Measurements from ENCODE around the gene CACHD1.

Gene CACHD1

GRCh38 chr1:64472805-64473204, 2.9 kb downstream of the CACHD1 start:
- DNase-seq (ENCODE audit: low read depth, low spot score), result no peak

- DNase-seq (ENCODE audit: low read depth, low spot score), result no peak
These were observed 3.4 kb downstream of the CACHD1 start for GRCh38 chr1:64473367-64473766.

- no peak for DNase-seq (ENCODE audit: low read depth, low spot score)
These were observed 4.2 kb downstream of the CACHD1 start for GRCh38 chr1:64474133-64474532.

GRCh38 chr1:64474665-64475439, 4.9 kb downstream of the CACHD1 start:
- DNase-seq (ENCODE audit: low read depth, low spot score), result no peak

- DNase-seq (ENCODE audit: low read depth, low spot score), result no peak
These were observed 6.5 kb downstream of the CACHD1 start for GRCh38 chr1:64476251-64476952.

DNA sequence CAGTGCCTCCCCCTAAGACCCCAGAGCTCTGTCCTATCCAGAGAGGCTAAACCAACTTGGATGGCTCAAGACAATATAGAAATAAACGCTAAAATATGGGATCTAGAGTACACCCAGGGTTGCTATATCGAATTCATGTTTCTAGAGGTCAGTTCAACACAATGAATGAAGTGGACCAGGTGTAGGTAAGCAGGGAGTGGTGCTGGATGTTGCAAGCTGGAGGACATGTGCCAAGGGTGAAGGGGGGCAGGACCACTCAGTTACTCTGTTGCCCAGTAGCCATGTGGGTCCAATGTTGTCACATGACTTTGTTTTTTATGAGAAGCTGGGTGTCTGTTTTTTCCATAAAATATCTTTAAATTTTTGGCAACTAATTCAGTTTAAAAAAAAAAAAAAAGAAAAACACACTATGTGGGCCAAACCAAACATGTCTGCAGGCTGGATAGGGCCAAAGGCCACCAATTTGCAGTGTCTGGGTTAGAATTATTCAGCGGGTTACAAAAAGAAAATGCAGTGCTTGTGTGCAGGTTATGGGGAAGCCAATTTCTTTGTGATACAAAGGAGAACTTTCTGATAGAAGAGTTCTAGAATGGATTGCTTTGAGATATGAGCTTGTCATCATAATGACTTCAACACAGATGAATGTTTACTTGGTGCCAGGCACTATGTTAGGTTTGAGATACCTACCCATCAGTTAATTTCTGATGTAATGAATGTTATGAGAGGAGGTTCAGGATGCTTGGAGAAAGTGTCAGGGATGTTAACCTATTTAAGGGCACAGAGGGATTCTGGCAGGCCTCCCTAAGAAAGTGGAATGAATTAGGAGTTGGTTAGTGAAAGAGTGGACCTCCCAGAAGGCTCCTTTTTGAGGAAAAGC, 8.9 kb downstream of the CACHD1 start:
- no peak for DNase-seq (ENCODE audit: low read depth, low spot score)

- DNase-seq (ENCODE audit: low read depth, low spot score), result no peak
These were observed 9.9 kb downstream of the CACHD1 start for GRCh38 chr1:64479874-64480273.

GRCh38 chr1:64480999-64481772, 11.3 kb downstream of the CACHD1 start:
- DNase-seq (ENCODE audit: low read depth, low spot score), result no peak

DNA sequence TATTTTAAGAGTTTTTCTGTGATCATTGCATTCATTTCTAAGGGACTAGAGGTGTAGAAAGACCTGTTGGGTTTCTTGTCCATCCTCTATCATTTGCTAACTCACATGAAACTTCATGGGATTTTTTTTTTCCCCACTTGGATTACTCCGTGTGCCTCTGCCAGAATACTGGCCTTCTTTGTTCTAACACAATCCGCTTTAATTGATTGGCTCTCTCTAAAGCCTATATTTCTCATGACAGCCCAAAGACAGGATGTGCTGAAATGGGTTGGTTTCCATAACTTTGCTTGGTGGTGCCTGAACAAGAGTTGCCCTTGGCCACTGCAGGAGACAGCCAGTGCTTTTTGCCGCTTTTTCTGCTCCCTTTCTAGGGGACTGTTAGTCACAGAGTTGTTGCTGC, 12.2 kb downstream of the CACHD1 start:
- no peak for DNase-seq (ENCODE audit: low read depth, low spot score)

DNA sequence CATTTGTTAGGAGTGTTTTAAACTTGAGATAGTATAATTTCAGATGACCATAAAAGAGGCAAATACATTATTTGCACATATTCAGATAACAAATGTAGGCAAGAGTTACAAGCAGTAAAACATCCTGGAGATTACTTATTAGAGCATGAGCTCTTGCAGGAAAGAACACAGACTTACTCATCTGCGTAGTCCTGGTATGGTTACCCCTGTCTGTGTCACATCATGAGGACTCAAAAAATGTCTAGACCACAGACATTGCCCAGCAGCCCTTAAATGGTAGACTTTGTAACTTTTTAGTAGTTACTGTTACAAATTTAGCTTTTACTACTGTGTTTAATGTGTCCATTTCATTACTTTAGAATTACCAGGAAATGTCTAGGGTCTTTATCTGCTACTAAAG, 12.8 kb downstream of the CACHD1 start:
- no peak for DNase-seq (ENCODE audit: low read depth, low spot score)

DNA sequence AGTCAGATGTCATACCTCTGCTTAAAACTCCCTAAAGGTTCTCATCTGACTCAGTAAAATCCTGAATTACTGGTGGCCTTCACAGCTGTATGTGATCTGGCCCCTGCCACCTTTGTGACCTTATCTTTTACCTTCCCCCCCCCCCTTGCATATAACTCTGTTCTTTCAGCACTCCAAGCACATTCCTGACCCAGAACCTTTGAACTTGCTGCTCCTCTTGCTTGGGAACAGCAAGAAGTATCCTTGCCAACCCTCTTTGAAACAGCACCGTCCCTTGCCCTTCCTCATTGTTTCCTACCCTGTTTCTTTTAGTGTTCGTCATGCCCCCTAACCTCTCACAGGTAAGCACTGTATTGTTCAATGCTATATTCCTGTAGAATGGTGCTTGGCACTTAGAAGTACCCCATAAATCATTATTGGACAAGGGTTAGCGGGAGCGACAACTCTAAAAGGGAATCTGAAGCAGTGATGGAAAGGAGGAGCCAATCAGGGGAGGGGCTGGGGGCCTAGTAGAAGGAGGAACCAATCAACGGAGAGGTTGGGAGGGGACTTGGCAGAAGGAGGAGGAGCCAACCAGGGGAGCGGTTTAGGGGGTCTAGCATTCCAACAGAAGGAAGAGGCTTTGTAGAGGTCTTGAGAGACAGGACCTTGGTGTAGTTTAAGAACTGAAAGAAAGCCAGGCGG, 13.9 kb downstream of the CACHD1 start:
- no peak for DNase-seq (ENCODE audit: low read depth, low spot score)

GRCh38 chr1:64484651-64485050, 14.7 kb downstream of the CACHD1 start:
- no peak for DNase-seq (ENCODE audit: low read depth, low spot score)

GRCh38 chr1:64486193-64486592, 16.3 kb downstream of the CACHD1 start:
- DNase-seq (ENCODE audit: low read depth, low spot score), result no peak

DNA sequence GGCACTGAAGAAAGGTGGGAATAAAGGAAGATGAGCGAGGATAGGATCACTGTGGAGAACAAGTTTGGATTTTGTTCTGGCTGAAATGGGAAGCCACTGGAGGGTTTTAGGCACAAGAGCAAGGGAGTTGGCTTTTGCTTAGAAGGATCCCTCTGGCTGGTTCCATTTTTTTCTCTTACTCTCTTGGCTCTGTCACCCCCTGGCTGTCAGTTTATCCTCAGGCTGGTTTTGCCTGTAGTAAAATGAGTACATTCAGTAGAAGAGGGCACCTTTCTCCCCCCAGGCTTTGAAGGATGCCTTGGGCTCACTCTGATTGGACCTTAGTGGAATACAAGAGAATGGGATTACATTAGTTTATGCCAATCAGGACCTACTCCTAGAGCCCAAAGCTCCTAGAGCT, 17.1 kb downstream of the CACHD1 start:
- DNase-seq (ENCODE audit: low read depth, low spot score), result no peak

GRCh38 chr1:64488862-64489261, 18.9 kb downstream of the CACHD1 start:
- no peak for DNase-seq (ENCODE audit: low read depth, low spot score)

DNA sequence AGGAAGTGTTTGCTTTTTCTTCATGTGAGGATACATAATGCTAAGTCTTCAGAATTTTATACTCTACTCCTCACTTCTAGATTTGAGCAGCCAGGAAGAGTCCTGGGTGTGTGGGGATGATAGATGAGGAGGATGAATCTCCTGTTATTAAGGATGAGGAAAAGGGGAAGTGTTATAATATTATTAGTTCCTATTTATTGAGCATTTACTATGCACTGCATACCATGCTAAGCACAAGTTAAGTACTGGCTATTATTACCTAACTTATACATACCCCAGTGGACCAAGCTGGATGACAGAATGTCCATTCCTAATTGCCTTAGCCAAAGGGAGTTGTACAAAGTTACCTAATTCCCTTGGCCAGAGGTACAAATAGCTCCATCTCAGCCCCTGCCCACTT, 19.8 kb downstream of the CACHD1 start:
- DNase-seq (ENCODE audit: low read depth, low spot score), result no peak

- no peak for DNase-seq (ENCODE audit: low read depth, low spot score)
These were observed 20.4 kb downstream of the CACHD1 start for GRCh38 chr1:64490213-64490818.

DNA sequence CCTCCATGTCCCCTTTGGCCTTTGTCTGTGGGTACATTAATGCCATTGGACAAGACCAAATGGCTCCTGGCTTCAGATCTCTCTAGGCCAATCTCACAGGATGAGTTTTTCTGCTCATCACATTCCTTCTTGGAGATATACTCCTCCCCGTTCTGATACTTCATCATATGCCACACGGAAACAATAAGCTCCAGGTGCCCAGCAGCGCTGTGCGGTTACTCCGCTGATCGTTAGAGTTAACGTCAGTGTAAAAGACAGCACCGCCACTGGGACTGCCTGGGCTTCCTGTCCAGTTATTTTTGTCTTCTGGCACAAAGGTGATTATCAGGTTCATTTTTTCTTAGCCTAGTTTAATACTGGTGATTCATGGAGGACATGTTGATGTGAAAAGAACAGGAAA, 22.5 kb downstream of the CACHD1 start:
- no peak for DNase-seq (ENCODE audit: low read depth, low spot score)

DNA sequence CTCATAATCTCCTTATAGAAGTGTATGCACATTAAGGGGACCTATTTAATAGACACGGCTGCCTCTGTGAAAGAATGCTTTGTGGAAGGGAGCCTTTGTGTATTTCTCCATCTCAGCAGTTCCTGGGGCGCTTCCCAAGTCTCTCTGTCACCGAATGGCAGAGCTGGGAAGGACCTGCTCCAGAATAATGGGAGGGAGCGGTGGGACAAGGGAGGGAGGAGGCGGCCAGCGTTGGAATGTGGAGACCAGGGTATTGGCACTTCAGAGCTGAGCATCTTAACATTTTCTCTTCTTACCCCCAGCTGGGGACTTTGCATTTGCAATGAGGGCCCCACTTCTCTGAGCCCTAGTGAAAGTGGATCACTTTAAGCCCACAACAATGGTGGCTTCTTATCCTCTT, 23.9 kb downstream of the CACHD1 start:
- no peak for DNase-seq (ENCODE audit: low read depth, low spot score)

DNA sequence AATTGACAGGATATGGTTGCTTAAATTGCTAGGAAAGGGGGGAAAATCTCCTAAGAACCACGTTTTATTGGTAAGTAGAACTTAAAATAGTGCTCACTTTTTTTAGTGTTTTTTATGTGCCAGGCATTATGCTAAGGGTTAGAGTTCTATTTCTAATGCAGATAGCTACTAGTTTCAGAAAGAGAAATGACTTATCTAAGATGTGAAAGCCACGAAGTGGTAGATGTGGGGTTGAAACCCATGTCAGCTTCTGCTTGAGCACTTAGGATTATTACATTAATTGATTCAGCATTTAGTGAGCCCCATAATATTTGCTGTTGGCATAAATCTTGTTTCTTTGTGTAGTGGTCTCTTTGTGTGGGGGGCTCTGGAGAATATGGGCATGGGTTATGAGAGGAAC, 24.7 kb downstream of the CACHD1 start:
- no peak for DNase-seq (ENCODE audit: low read depth, low spot score)

- no peak for DNase-seq (ENCODE audit: low read depth, low spot score)
These were observed 25.9 kb downstream of the CACHD1 start for GRCh38 chr1:64495878-64496277.
